ENCODE data around the gene MTUS2.

DNA sequence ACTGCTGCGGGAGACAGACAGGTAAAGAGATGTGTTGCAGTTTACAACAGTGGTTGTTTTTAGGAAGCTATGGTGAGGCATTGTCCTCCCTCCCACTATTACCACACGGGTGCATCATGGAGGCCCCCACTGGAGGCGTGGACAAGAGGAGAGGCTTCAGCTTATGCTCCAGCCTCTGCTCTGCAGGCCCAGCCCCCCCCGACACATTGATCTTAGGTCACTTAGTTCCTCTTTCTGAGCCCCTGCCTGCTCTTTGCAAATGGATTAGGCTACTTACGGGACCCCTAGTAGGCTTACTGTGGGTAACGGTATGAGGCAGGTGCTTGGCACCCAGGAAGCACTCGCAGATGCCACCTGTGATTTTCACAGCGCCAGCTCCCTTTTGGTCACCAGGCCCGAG lies 651.4 kb downstream of the MTUS2 start:
- no peak for TF ChIP-seq SAP30 (IDR thresholded peaks at IDR 0.05; ENCODE audit: borderline replicate concordance, insufficient read depth, low read depth, low read length, poor library complexity, severe bottlenecking)
- TF ChIP-seq, protein P1, sequence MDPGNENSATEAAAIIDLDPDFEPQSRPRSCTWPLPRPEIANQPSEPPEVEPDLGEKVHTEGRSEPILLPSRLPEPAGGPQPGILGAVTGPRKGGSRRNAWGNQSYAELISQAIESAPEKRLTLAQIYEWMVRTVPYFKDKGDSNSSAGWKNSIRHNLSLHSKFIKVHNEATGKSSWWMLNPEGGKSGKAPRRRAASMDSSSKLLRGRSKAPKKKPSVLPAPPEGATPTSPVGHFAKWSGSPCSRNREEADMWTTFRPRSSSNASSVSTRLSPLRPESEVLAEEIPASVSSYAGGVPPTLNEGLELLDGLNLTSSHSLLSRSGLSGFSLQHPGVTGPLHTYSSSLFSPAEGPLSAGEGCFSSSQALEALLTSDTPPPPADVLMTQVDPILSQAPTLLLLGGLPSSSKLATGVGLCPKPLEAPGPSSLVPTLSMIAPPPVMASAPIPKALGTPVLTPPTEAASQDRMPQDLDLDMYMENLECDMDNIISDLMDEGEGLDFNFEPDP (CRISPR knock-in tag; IDR thresholded peaks at IDR 0.05): no peak
- TF ChIP-seq, protein P2, sequence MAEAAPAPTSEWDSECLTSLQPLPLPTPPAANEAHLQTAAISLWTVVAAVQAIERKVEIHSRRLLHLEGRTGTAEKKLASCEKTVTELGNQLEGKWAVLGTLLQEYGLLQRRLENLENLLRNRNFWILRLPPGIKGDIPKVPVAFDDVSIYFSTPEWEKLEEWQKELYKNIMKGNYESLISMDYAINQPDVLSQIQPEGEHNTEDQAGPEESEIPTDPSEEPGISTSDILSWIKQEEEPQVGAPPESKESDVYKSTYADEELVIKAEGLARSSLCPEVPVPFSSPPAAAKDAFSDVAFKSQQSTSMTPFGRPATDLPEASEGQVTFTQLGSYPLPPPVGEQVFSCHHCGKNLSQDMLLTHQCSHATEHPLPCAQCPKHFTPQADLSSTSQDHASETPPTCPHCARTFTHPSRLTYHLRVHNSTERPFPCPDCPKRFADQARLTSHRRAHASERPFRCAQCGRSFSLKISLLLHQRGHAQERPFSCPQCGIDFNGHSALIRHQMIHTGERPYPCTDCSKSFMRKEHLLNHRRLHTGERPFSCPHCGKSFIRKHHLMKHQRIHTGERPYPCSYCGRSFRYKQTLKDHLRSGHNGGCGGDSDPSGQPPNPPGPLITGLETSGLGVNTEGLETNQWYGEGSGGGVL (CRISPR knock-in tag; IDR thresholded peaks at IDR 0.05): no peak
- TF ChIP-seq CBX5 (IDR thresholded peaks at IDR 0.05; ENCODE audit: borderline replicate concordance, low read depth): no peak
- no peak for TF ChIP-seq CSDE1 (IDR thresholded peaks at IDR 0.05)
- no peak for TF ChIP-seq XRCC3 (IDR thresholded peaks at IDR 0.05)
- no peak for TF ChIP-seq TAF1 (IDR thresholded peaks at IDR 0.05; ENCODE audit: control insufficient read depth, extremely low read depth, insufficient read depth, low read length, severe bottlenecking)
- no peak for TF ChIP-seq ATF7 (IDR thresholded peaks at IDR 0.05)
- no peak for TF ChIP-seq HDAC2 (IDR thresholded peaks at IDR 0.05)
- TF ChIP-seq SPI1 (IDR thresholded peaks at IDR 0.05; ENCODE audit: borderline replicate concordance, low read depth, low read length): no peak

Data from K562 (cell line).